ENCODE measurements around the gene CACNA1B. TPM values are rescaled to one million over a fixed set of nuclear protein-coding genes. Genes with fewer than 3 reads are reported as not detected.
A peak's percentile ranks its signal among the peaks of the same experiment; 100 is the strongest.
"Not testable (repeated sequence)": the region's sequence is repeated elsewhere in the genome, so short reads cannot be mapped to it uniquely, and the experiment has no call there.

The CACNA1B gene
- total RNA-seq, 2 donors from 2014 or later = 0.26 to 0.99 TPM

GRCh38 chr9:138080979-138081378, 203.4 kb downstream of the CACNA1B start:
- no peaks in the 10 kb centered on the region for H3K9me3 ChIP-seq
- H3K4me1 ChIP-seq = no peaks in the 10 kb centered on the region
- H3K27ac ChIP-seq = no peak overlapping the region
- intact Hi-C loops (cut with DNase I) = no loop called here
- no peak overlapping the region for H3K4me3 ChIP-seq
- 59 to 76% methylated on average over 5 of the region's 5 CpGs for WGBS, 2 donors
- DNase-seq (peak in 1 of 4 donors; percentile 9), ATAC-seq (no peak)
- H3K36me3 ChIP-seq (replicated peaks in 1 of 2; ENCODE audit: insufficient read depth in 1 of 2, low read depth in 2 of 2) = no peaks in the 10 kb centered on the region
- no peaks in the 10 kb centered on the region for H3K27me3 ChIP-seq
- TF ChIP-seq, protein P1, sequence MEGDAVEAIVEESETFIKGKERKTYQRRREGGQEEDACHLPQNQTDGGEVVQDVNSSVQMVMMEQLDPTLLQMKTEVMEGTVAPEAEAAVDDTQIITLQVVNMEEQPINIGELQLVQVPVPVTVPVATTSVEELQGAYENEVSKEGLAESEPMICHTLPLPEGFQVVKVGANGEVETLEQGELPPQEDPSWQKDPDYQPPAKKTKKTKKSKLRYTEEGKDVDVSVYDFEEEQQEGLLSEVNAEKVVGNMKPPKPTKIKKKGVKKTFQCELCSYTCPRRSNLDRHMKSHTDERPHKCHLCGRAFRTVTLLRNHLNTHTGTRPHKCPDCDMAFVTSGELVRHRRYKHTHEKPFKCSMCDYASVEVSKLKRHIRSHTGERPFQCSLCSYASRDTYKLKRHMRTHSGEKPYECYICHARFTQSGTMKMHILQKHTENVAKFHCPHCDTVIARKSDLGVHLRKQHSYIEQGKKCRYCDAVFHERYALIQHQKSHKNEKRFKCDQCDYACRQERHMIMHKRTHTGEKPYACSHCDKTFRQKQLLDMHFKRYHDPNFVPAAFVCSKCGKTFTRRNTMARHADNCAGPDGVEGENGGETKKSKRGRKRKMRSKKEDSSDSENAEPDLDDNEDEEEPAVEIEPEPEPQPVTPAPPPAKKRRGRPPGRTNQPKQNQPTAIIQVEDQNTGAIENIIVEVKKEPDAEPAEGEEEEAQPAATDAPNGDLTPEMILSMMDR (IDR thresholded peaks at IDR 0.05) = no peak

GRCh38 chr9:138082918-138083636, 205.5 kb downstream of the CACNA1B start:
- no peaks in the 10 kb centered on the region for H3K36me3 ChIP-seq (replicated peaks in 1 of 2; ENCODE audit: insufficient read depth in 1 of 2, low read depth in 2 of 2)
- ATAC-seq = no peak
- H3K27me3 ChIP-seq = no peaks in the 10 kb centered on the region
- intact Hi-C loops (cut with DNase I) = no loop called here
- DNase-seq = peak in 1 of 4 donors; percentile 2
- peaks cover 0 to 5% (median 0%) of the 10 kb centered on the region in 3 donors for H3K9me3 ChIP-seq
- H3K4me3 ChIP-seq = no peak overlapping the region
- WGBS, 2 donors = 60 to 61% methylated on average over 2 to 9 of the region's 9 CpGs
- no peaks in the 10 kb centered on the region for H3K4me1 ChIP-seq
- no peak overlapping the region for H3K27ac ChIP-seq
- no peak for TF ChIP-seq POLR2A (IDR thresholded peaks at IDR 0.05)
- TF ChIP-seq, protein P1 (IDR thresholded peaks at IDR 0.05) = no peak

- no peaks in the 10 kb centered on the region for H3K27me3 ChIP-seq
- H3K4me3 ChIP-seq = no peak overlapping the region
- TF ChIP-seq POLR2A (IDR thresholded peaks at IDR 0.05) = no peak
- 35 to 50% methylated on average over 2 to 3 of the region's 3 CpGs for WGBS, 2 donors
- no peaks in the 10 kb centered on the region for H3K36me3 ChIP-seq (replicated peaks in 1 of 2; ENCODE audit: insufficient read depth in 1 of 2, low read depth in 2 of 2)
- H3K27ac ChIP-seq = no peak overlapping the region
- peak in 1 of 4 donors; percentile 2 for DNase-seq
- peaks cover 0 to 5% (median 0%) of the 10 kb centered on the region in 3 donors for H3K9me3 ChIP-seq
- ATAC-seq = no peak
- intact Hi-C loops (cut with DNase I) = no loop called here
- no peaks in the 10 kb centered on the region for H3K4me1 ChIP-seq
Observed at GRCh38 chr9:138083873-138084272, 206.3 kb downstream of the CACNA1B start.

DNA sequence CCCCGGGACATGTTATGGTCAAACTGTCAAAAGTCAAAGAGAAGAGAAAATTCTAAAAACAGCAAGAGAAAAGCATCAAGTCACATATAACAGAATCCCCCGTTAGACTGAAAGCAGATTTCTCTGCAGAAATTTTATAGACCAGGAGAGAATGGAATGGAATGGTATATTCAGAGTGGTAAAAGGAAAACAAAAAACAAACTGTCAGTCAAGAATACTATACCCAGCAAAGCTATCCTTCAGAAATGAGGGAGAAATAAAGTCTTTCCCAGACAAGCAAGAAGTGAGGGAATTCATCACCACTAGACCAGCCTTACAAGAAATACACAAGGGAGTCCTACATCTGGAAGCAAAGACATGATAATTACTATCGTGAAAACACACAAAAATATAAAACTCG, 208.0 kb downstream of the CACNA1B start:
- Histone ChIP-seq H3K9me3 (peaks cover 0 to 5% (median 0%) of the 10 kb centered on the region in 3 donors), H3K4me3 (no peak overlapping the region), H3K27me3 (no peaks in the 10 kb centered on the region), H3K4me1 (no peaks in the 10 kb centered on the region), H3K27ac (no peak overlapping the region), H3K36me3 (replicated peaks in 1 of 2; ENCODE audit: insufficient read depth in 1 of 2, low read depth in 2 of 2) (no peaks in the 10 kb centered on the region)
- no peak for ATAC-seq
- TF ChIP-seq POLR2A (IDR thresholded peaks at IDR 0.05) = no peak
- TF ChIP-seq, protein P1 (IDR thresholded peaks at IDR 0.05) = no peak
- 64 to 67% methylated on average over 4 of the region's 4 CpGs for WGBS, 2 donors
- DNase-seq = no peak
- intact Hi-C loops (cut with DNase I) = no loop called here

GRCh38 chr9:138092057-138092456, 214.5 kb downstream of the CACNA1B start:
- H3K27me3 ChIP-seq; H3K36me3 ChIP-seq (replicated peaks in 1 of 2; ENCODE audit: insufficient read depth in 1 of 2, low read depth in 2 of 2); intact Hi-C loops (cut with DNase I); H3K9me3 ChIP-seq; H3K4me1 ChIP-seq; H3K4me3 ChIP-seq; ATAC-seq; H3K27ac ChIP-seq: not testable (repeated sequence)
- whole genome bisulfite sequencing, 2 donors = 78 to 92% methylated on average over 4 of the region's 4 CpGs
- DNase-seq = peak in 1 of 4 donors; percentile 0

GRCh38 chr9:138094028-138094427, 216.4 kb downstream of the CACNA1B start:
- no peaks in the 10 kb centered on the region for H3K4me1 ChIP-seq
- no peaks in the 10 kb centered on the region for H3K36me3 ChIP-seq (replicated peaks in 1 of 2; ENCODE audit: insufficient read depth in 1 of 2, low read depth in 2 of 2)
- intact Hi-C loops (cut with DNase I) = no loop called here
- no peaks in the 10 kb centered on the region for H3K27me3 ChIP-seq
- no peak overlapping the region for H3K27ac ChIP-seq
- TF ChIP-seq, protein P1 (IDR thresholded peaks at IDR 0.05) = no peak
- no peak for TF ChIP-seq POLR2A (IDR thresholded peaks at IDR 0.05)
- ATAC-seq = no peak
- H3K4me3 ChIP-seq = no peak overlapping the region
- H3K9me3 ChIP-seq = no peaks in the 10 kb centered on the region
- no peak for DNase-seq
- WGBS, 2 donors = 83 to 88% methylated on average over 5 of the region's 5 CpGs
